Endothelial cell of umbilical vein (primary cell): ENCODE results near the gene BAZ1B.
"Not testable (repeated sequence)": the region's sequence is repeated elsewhere in the genome, so short reads cannot be mapped to it uniquely, and the experiment has no call there.

ENCODE experiments used
- POLR2A ChIP-seq: IDR thresholded peaks from 2 replicates; pipeline ENCODE4 v1.6.1; 2012; ENCODE audit warnings: low read depth, mild to moderate bottlenecking, control low read depth, low read length
- TF ChIP-seq, protein P1 (sequence below), 2 donors: IDR thresholded peaks; 1 replicate in 1 of 2; 2 replicates in 1 of 2; pipeline ENCODE4 v1.5.1; 2011; ENCODE audit warnings: low read length in 2 of 2, mild to moderate bottlenecking in 2 of 2, moderate library complexity in 2 of 2, control low read depth in 1 of 2, inconsistent platforms in 1 of 2, low read depth in 1 of 2; ENCODE audit not compliant: insufficient read depth in 1 of 2; ENCODE audit errors: extremely low read depth in 1 of 2

DNA sequence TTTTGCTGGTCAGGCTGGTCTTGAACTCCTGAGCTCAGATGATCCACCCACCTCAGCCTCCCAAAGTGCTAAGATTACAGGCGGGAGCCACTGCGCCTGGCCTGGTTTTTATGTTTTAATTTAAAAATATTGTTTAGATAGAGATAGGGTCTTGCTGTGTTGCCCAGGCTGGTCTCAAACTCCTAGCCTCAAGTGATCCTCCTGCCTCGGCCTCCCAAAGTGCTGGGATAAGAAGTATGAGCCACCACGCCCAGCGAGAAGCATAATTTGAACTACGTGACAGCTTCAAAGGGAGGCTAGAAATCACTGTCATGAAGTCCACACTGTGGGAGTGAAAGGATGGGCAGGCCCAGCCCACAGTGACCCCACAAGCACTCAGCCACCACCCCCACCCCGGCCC lies 13.8 kb upstream of the BAZ1B start:
- TF ChIP-seq, protein P1, sequence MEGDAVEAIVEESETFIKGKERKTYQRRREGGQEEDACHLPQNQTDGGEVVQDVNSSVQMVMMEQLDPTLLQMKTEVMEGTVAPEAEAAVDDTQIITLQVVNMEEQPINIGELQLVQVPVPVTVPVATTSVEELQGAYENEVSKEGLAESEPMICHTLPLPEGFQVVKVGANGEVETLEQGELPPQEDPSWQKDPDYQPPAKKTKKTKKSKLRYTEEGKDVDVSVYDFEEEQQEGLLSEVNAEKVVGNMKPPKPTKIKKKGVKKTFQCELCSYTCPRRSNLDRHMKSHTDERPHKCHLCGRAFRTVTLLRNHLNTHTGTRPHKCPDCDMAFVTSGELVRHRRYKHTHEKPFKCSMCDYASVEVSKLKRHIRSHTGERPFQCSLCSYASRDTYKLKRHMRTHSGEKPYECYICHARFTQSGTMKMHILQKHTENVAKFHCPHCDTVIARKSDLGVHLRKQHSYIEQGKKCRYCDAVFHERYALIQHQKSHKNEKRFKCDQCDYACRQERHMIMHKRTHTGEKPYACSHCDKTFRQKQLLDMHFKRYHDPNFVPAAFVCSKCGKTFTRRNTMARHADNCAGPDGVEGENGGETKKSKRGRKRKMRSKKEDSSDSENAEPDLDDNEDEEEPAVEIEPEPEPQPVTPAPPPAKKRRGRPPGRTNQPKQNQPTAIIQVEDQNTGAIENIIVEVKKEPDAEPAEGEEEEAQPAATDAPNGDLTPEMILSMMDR (IDR thresholded peaks at IDR 0.05; ENCODE audit: extremely low read depth in 1 of 2, insufficient read depth in 1 of 2, low read depth in 1 of 2, low read length in 2 of 2), result not testable (repeated sequence)
- TF ChIP-seq POLR2A, result not testable (repeated sequence)
